ENCODE results near the gene SCMH1.
A peak's percentile ranks its signal among the peaks of the same experiment; 100 is the strongest.
"Not testable (repeated sequence)": the region's sequence is repeated elsewhere in the genome, so short reads cannot be mapped to it uniquely, and the experiment has no call there.

Gene SCMH1

GRCh38 chr1:41222496-41222895 lies 19.6 kb downstream of the SCMH1 start:
- in situ Hi-C loops (cut with MboI; ENCODE audit: low sequenced_read_pairs, unreplicated experiment): no loop called here
- TF ChIP-seq CTCF (IDR thresholded peaks at IDR 0.05; ENCODE audit: borderline replicate concordance, control extremely low read depth, extremely low read depth, insufficient read depth, missing control alignments): no peak
- DNase-seq (ENCODE audit: low spot score): peak; percentile 39

- in situ Hi-C loops (cut with MboI; ENCODE audit: low sequenced_read_pairs, unreplicated experiment): no loop called here
- TF ChIP-seq CTCF (IDR thresholded peaks at IDR 0.05; ENCODE audit: borderline replicate concordance, control extremely low read depth, extremely low read depth, insufficient read depth, missing control alignments): no peak
- no peak for DNase-seq (ENCODE audit: low spot score)
These were observed 20.1 kb downstream of the SCMH1 start for GRCh38 chr1:41221995-41222394.

GRCh38 chr1:41218152-41218551 lies 24.0 kb downstream of the SCMH1 start:
- TF ChIP-seq CTCF (IDR thresholded peaks at IDR 0.05; ENCODE audit: borderline replicate concordance, control extremely low read depth, extremely low read depth, insufficient read depth, missing control alignments): no peak
- in situ Hi-C loops (cut with MboI; ENCODE audit: low sequenced_read_pairs, unreplicated experiment): no loop called here
- DNase-seq (ENCODE audit: low spot score): no peak

GRCh38 chr1:41217441-41217840 lies 24.7 kb downstream of the SCMH1 start:
- in situ Hi-C loops (cut with MboI; ENCODE audit: low sequenced_read_pairs, unreplicated experiment): no loop called here
- no peak for TF ChIP-seq CTCF (IDR thresholded peaks at IDR 0.05; ENCODE audit: borderline replicate concordance, control extremely low read depth, extremely low read depth, insufficient read depth, missing control alignments)
- no peak for DNase-seq (ENCODE audit: low spot score)

- no peak for TF ChIP-seq CTCF (IDR thresholded peaks at IDR 0.05; ENCODE audit: borderline replicate concordance, control extremely low read depth, extremely low read depth, insufficient read depth, missing control alignments)
- in situ Hi-C loops (cut with MboI; ENCODE audit: low sequenced_read_pairs, unreplicated experiment): no loop called here
- DNase-seq (ENCODE audit: low spot score): no peak
These were observed 26.5 kb downstream of the SCMH1 start for GRCh38 chr1:41215623-41216022.

- no peak for TF ChIP-seq CTCF (IDR thresholded peaks at IDR 0.05; ENCODE audit: borderline replicate concordance, control extremely low read depth, extremely low read depth, insufficient read depth, missing control alignments)
- in situ Hi-C loops (cut with MboI; ENCODE audit: low sequenced_read_pairs, unreplicated experiment): no loop called here
- DNase-seq (ENCODE audit: low spot score): no peak
These were observed 28.8 kb downstream of the SCMH1 start for GRCh38 chr1:41213341-41213740.

GRCh38 chr1:41211608-41212007 lies 30.5 kb downstream of the SCMH1 start:
- in situ Hi-C loops (cut with MboI; ENCODE audit: low sequenced_read_pairs, unreplicated experiment); DNase-seq (ENCODE audit: low spot score): not testable (repeated sequence)

- DNase-seq (ENCODE audit: low spot score): not testable (repeated sequence)
These were observed 35.1 kb downstream of the SCMH1 start for GRCh38 chr1:41207053-41207452.

More at GRCh38 chr1:41207053-41207452, 35.1 kb downstream of the SCMH1 start:
- in situ Hi-C loops (cut with MboI; ENCODE audit: low sequenced_read_pairs, unreplicated experiment): not testable (repeated sequence)

Data from GM13976 (cell line).